Activated T-cell treated with anti-CD3 and anti-CD28 coated beads for 48 hours (primary cell): ENCODE measurements around the gene ATRX.
"Not testable (repeated sequence)": the region's sequence is repeated elsewhere in the genome, so short reads cannot be mapped to it uniquely, and the experiment has no call there.

Experiments used
- DNase-seq: peaks from one replicate; pipeline ENCODE4 v3.0.0-alpha.2; 2020; ENCODE audit warnings: low read depth

ATRX gene

DNA sequence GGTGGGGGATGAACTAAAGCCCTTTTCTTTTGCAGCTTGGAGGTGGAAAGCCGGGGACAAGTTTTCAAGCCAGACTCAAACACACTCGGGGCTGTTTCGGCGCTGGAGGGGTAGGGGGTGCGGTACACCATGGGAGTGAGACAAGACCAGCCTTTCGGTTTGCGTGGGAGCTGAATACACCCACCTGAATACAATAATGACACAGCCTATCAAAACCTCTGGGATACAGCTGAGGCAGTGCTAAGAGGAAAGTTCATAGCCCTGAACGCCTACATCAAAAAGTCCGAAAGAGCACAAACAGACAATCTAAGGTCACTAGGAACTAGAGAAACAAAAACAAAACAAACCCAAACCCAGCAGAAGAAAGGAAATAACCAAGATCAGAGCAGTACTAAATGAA, 163.3 kb downstream of the ATRX start:
- no peak for DNase-seq

DNA sequence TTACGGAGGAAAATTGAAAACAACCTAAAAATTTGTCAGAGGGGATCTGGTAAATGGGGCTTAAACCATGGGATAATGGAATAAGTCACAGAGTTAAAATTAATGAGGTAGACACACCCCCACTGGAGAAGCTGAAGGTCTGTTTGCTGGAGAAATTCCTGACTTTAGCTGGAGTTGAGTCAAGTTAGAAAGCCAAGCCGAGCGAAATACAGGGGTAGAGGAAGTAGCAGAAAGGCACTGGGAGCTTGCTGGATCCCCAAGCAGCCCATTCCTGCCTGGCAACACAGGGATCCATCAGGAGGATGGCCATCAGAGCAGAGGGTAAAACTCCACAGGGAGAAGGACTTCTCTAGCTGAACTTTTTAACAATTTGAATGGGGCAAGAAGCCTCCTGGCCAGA, 163.8 kb downstream of the ATRX start:
- DNase-seq, result no peak

DNA sequence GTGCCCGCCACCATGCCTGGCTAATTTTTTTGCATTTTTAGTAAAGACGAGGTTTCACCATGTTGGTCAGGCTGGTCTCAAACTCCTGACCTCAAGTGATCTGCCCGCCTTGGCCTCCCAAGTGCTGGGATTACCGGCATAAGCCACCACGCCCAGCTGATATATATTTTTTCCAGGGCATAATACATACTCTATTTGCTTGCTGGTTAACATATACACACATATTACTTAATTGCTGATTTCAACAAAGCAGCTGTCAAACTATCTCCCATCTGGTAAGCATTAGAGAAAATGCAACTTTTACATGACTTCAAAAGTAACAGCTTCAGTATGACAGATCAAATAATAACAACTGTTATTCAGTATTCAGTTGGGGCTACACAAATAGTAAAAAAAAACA, 164.6 kb downstream of the ATRX start:
- not testable (repeated sequence) for DNase-seq

DNA sequence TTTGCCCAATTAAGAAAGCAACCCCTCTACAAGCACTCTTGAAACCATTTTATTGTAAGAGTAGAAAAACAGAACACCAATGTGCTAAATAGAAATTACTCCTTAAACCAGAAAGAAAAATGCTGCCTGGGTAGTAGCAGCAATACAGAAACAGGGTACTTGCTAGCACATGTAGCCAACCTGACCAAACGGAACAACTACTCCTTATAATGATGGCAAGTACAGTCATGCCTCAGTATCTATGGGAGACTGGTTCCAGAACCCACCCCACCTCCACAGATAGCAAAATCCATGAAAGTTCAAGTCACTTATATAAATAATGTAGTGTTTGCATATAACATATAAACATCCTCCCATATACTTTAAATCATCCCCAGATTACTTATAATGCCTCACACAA, 168.8 kb downstream of the ATRX start:
- DNase-seq, result no peak

DNA sequence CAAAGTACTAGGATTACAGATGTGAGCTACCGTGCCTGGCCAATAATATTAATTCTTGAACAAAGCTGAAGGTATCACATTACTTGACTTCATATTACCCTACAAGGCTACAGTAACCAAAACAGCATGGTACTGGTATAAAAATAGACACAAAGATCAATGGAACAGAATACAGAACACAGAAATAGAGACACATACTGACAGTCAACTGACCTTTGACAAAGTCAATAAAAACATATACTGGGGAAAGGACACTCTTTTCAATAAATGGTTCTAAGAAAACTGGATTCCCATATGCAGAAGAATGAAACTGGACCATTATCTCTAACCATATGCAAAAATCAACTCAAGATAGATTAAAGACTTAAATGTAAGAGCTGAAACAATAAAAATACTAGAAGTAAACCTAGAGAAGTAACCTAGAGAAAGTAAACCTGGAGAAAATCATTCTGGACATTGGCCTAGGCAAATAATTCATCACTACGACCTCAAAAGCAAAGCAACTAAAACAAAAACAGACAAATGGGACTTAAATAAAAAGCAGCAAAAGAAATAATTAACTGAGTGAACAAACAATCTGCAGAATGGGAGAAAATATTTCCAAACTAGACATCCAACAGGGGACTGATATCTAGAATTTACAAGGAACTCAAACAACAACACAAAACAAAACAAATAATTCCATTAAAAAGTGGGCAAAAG, 182.2 kb downstream of the ATRX start:
- no peak for DNase-seq

DNA sequence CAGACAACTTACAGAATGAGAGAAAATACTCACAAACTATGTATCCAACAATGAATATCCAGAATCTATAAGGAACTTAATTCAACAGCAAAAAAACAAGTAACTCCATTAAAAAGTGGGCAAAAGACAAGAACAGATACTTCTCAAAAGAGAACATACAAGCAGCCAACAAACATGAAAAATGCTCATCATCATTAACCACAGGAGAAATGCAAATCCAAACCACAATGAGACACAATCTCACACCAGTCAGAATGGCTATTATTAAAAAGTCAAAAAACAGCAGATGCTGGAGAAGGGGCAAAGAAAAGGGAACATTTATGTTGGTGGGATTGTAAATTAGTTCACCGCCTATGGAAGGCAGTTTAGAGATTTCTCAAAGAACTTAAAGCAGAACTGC, 188.5 kb downstream of the ATRX start:
- no peak for DNase-seq

DNA sequence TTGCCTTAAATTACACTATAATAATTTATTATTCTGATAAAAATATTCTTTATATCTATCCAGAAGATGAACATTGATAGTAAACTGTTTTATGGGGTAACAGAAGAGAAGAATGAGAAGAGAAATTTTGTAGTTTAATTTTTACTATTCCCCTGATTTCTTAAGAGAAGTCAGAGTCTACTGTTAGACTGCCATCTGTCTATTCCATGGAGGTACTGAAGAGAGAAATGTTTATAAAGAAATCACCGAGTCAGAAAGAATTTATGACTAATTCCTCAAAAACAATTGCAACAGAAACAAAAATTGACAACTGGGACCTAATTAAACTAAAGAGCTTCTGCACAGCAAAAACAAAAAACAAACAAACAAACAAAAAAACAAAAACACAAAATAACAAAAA, 188.9 kb downstream of the ATRX start:
- no peak for DNase-seq

DNA sequence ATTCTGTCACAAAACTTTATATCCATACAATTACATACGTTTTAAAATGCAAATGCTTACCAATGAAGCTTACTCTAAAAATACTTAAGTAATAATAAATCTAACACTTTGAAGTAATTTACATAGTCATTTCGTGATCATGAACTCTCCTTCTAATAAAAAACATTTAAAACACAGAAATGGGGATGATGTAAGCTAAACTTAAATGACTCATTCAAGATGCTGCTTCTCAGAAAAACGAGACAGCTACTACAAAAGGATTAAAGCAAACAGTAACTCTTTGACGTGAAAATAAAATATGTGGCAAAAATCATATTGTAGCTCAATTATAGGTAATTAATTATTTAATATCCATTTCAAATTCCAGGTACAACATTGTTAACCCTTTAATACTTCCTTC, 190.2 kb downstream of the ATRX start:
- no peak for DNase-seq

DNA sequence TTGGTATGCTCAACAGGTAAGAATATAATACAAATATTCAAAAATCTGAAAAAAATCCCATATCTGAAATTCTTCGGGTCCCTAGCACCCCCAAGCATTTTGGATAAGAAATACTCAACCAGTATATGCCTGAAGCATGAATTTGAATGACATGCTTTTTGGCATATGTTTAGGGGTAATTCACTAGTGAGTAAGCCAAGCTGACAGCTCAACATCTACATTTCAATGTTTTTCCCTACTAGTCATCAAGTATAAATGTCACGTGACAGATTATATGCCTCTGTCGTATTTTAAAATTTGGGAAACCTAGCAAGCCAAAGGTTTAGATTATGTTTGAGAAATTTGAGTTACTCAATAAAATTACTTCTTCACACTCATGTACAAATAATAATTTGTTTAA, 213.7 kb downstream of the ATRX start:
- DNase-seq, result no peak

DNA sequence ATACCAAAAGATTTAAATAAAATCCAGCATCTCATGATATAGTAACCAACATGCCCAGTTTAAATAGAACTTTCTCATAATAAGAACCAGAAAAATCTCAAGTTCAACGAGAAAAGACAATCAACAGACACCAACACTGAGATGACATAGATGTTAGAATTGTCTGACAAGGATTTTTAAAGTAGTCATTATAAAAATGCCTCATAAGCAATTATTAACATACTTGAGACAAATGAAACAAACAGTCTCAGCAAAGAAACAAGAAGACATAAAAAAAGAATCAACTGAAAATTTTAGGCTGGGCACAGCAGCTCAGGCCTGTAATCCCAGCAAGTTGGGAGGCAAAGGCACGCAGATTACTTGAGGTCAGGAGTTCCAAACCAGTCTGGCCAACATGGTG, 220.7 kb downstream of the ATRX start:
- no peak for DNase-seq

DNA sequence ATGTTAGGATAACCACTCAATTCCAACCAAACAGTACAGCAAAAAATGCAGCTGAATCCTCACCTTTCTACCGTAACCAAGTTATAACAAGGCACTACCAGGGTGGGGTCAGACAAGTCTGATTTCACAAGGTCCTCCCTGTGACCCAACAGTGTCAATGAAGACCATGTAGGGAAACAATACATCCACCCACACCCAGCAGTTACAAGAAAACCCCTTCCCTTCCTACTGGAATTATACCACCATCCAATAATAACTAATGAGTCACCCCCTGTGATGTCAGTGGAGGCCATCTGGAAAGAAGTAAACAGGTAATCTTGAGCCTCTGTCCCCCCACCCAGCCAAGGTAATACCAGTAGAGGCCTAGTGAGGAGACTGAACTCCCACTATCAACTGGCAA, 221.2 kb downstream of the ATRX start:
- no peak for DNase-seq

DNA sequence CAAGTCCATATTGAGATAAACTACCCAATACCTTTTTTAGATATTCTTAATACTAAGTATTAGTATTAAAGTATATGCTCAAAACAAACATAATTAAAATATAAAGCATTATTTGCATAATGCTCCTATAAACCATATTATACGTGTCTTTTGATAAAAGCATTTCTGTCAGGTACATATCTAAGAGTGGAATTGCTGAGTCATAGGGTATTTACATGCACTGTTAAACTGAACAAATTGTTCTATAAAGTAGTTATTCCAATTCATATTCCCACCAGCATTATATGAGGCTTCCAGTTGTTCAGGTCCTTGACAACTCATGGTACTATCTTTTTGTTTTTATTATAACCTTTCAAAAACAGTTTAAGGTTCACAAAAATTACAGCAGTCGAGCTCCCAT, 224.6 kb downstream of the ATRX start:
- no peak for DNase-seq

DNA sequence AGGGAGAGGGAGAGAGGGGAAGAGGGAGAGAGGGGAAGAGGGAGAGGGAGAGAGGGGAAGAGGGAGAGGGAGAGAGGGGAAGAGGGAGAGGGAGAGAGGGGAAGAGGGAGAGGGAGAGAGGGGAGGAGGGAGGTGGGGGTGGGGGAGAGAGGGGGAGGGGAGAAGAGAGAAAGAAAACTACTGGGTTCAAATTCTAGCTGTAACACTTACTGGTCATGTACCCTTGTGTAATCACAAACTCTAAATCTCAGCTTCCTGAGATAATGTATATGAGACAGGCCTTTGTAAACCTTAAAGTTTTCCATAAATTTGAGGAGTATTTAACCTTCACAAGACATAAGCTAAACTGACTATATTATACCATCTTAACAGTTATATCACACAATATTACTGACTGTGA, 229.7 kb downstream of the ATRX start:
- DNase-seq, result no peak

DNA sequence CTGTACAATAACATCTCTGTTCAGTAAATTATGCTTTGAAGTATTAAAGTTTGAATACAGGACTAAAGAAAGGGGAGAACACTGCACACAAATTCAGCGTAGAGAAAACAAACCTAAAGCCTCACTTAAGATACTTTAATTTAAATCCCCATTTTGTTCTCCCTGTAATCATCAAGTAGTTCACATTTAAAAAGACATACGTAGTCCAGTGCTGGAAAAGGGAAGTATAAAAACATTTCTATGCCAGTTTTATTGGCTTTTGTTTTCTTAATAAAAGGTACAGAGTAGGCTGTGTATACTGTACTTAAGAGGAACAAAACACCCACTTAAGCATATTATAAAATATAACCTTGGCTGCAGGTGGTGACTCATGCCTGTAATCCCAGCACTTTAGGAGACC, 237.3 kb downstream of the ATRX start:
- DNase-seq, result no peak

DNA sequence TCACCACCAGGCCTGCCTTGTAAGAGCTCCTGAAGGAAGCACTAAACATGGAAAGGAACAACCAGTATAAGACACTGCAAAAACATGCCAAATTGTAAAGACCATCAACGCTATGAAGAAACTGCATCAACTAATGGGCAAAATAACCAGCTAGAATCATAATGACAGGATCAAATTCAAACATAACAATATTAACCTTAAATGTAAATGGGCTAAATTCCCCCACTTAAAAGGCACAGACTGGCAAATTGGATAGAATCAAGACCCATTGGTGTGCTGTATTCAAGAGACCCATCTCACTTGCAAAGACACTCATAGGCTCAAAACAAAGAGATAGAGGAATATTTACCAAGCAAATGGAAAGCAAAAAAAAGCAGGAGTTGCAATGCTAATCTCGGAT, 246.2 kb downstream of the ATRX start:
- not testable (repeated sequence) for DNase-seq

DNA sequence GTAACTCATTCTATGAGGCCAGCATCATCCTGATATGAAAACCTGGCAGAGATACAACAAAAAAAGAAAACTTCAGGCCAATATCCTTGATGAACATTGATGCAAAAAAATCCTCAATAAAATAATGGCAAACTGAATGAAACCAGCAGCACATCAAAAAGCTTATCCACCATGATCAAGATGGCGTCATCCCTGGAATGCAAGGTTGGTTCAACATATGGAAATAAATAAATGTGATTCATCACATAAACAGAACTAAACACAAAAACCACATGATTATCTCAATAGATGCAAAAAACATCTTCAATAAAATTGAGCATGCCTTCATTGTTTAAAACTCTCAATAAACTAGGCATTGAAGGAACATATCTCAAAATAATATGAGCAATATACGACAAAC, 254.8 kb downstream of the ATRX start:
- DNase-seq, result not testable (repeated sequence)

DNA sequence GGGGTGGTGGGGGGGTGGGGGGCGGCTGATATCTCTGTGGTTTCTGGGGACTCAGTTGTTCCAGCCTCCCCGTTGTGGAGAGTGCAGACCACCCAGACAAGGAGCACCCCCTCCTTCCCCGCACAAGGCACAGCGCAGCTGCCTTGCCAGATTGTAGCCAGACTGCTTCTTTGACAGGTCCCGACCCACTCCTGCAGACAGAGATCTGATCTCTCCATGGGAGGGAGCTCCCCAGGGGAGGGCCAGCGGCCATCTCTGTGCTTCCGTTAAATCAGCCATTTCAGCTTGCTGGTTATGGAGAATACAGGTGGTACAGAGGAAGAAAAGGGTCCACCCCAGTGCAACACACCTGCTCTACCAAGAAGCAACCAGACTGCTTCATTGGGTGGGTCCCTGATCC, 258.0 kb downstream of the ATRX start:
- DNase-seq, result no peak

DNA sequence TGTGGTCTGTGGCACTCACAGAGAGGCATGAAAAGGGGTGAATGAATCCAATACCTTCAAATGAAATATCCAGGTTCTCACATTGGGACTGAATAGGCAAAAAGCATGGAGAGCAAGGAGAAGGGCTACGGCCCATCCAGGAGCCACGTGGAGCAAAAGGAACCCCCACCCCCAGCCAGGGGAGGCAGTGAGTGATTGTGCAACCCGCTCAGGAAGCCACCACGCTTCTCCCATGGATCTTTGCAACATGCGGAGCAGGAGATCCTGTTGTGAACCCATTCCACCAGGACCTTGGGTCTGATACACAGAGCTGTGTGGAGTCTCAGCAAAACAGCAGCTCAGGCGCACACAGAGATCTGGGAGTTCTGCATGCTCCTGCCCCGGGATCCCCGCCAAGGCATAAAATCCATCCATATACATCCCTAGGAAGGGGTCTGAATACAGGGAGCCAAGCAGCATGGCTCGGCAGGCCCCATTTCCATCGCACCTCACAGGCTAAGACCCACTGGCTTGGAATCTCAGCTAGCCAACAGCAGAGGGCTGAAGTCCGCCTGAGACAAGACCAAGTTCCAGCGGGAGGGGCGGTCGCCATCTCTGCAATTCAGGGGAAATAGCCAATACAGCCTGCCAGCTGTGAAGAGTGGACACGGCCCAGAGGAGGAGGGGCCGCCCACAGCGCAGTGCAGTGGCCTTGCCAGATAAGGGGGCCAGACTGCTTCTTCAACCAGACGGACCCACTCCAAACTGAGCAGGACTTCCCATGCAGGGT, 258.6 kb downstream of the ATRX start:
- no peak for DNase-seq

DNA sequence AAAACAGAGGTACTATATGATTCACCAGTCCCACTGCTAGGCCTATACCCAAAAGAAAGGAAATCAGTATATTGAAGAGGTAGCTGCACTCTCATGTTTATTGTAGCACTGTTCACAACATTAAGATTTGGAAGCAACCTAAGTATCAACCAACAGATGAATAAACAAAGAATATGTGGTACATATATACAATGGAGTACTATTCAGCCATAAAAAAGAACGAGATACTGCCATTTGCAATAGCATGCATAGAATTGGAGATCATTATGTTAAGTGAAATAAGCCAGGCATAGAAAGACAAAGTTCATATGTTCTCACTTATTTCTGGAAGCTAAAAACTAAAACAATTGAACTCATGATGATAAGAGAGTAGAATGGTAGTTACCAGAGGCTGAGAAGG, 266.3 kb downstream of the ATRX start:
- no peak for DNase-seq

DNA sequence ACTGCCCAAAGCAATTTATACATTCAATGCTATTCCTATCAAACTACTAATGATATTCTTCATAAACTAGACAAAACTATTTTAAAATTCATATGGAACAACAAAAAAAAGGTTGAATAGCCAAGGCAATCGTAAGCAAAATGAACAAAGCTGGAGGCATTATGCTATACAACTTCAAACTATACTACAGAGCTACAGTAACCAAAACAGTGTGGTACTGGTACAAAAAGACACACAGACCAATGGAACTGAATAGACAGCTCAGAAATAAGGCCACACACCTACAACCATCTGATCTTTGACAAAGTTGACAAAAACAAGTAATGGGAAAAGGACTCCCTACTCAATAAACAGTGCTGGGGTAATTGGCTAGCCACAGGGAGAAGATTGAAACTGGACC, 271.8 kb downstream of the ATRX start:
- DNase-seq, result no peak

DNA sequence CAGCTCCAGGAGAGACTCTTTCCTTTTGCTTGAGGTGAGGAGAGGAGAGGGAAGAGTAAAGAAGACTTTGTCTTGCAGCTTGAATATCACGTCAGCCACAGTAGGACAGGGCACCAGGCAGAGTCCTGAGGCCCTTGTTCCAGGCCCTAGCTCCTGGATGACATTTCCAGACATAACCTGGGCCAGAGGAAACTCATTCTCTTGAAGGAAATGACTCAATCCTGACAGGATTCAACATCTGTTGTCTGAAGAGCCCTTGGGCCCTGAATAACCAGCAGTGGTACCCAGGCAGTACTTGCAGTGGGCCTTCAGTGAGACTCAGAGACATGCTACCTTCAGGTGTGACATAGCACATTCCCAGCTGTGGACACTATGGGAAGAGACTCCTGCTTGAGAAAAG, 276.0 kb downstream of the ATRX start:
- DNase-seq, result no peak

DNA sequence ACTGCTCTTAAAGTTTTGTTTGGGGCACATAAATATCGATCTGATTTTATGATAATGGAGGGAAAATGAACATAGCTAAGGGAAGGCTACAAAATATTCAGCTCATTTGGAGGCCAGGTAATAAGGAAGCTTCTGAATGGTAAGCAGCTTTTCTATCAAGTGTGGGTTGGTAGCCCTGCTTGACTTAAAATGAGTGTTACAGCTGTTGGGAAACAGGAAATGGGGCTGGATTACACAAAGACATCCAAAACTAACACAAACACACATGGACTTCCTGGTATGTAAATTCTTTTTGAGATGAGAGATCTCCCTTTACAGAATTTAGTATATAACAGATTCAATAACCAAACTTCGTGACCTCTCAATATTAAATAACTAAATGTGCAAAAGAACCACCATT, 280.8 kb downstream of the ATRX start:
- no peak for DNase-seq

DNA sequence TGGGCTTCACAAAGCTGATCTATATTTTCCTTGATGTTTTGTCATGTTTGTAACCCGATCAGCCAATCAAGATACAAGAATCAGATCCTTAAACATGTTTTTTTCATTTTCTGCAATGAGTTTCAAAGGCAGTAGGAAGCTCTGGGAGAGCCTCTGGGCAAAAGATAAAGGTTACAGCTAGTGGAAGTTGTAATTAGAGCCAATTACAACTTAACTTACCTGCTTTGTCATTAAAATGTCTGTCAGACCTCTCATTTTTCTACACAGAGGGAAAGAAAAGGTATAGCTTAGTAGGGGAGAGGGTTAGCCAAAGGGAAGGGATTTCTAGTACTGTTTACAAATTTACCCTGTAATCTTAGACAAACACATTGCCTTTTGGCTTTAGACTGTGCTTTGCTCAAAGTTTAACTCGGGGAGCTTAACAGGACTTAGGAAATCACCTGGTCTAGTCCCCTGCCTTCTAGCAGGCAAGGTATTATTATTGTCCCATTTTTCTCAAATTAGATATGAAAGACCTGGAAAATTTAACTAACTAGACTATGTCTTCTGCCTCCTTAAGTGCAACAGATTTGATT, 283.0 kb downstream of the ATRX start:
- no peak for DNase-seq

DNA sequence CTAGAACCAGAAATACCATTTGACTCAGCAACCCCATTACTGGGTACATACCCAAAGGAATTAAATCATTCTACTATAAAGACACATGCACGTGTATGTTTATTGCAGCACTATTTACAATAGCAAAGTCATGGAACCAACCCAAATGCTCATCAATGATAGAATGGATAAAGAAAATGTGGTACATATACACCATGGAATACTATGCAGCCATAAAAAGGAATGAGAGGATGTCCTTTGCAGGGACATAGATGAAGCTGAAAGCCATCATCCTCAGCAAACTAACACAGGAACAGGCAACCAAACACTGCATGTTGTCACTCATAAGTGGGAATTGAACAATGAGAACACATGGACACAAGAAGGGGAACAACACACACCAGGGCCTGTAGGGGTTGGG, 285.9 kb downstream of the ATRX start:
- DNase-seq, result not testable (repeated sequence)
